Measurements from ENCODE around the gene ADAMTS17.

The ADAMTS17 gene

DNA sequence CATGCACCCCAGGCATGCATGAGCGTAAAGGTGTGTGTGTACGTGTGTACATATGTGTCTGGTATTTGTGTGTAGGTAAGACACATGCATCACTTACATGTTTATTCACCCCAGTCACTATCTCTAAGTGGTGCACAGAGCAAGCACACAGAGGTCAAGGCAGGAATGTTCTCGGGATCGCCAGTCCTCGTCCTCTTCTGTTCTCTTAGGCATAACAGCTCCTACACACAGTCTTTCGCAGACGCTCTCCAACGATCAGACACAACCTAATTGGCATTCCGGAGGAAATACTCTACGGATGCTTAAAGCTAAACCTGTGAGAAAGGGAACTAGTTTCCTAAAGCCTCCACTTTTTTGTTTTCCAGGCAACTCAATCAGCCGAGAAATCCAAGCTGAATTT, 95.9 kb downstream of the ADAMTS17 start:
- no peak overlapping the region for H3K4me3 ChIP-seq (replicated peaks; ENCODE audit: low read depth, low read length)
- no peak for DNase-seq (ENCODE audit: low read depth)
- TF ChIP-seq, protein P1, sequence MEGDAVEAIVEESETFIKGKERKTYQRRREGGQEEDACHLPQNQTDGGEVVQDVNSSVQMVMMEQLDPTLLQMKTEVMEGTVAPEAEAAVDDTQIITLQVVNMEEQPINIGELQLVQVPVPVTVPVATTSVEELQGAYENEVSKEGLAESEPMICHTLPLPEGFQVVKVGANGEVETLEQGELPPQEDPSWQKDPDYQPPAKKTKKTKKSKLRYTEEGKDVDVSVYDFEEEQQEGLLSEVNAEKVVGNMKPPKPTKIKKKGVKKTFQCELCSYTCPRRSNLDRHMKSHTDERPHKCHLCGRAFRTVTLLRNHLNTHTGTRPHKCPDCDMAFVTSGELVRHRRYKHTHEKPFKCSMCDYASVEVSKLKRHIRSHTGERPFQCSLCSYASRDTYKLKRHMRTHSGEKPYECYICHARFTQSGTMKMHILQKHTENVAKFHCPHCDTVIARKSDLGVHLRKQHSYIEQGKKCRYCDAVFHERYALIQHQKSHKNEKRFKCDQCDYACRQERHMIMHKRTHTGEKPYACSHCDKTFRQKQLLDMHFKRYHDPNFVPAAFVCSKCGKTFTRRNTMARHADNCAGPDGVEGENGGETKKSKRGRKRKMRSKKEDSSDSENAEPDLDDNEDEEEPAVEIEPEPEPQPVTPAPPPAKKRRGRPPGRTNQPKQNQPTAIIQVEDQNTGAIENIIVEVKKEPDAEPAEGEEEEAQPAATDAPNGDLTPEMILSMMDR (IDR thresholded peaks at IDR 0.05; ENCODE audit: low read length, missing control alignments): no peak

DNA sequence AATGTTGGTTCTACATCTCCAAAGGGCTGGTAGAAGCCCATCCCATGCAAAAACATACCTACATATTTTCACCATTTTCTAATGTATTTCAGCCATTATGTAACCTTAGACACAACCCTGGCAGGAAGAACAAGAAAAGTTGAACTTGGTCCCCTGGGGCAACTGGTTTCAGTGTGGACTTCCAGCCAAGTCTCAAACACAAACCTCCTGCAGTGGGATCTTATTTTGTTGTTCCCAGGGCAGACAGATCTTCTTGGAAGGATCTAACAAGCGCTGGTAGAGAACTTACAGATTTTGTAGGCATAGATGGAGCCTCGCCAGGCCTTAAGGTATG, 96.3 kb downstream of the ADAMTS17 start:
- no peak overlapping the region for H3K4me3 ChIP-seq (replicated peaks; ENCODE audit: low read depth, low read length)
- TF ChIP-seq, protein P1 (IDR thresholded peaks at IDR 0.05; ENCODE audit: low read length, missing control alignments): no peak
- DNase-seq (ENCODE audit: low read depth): no peak

DNA sequence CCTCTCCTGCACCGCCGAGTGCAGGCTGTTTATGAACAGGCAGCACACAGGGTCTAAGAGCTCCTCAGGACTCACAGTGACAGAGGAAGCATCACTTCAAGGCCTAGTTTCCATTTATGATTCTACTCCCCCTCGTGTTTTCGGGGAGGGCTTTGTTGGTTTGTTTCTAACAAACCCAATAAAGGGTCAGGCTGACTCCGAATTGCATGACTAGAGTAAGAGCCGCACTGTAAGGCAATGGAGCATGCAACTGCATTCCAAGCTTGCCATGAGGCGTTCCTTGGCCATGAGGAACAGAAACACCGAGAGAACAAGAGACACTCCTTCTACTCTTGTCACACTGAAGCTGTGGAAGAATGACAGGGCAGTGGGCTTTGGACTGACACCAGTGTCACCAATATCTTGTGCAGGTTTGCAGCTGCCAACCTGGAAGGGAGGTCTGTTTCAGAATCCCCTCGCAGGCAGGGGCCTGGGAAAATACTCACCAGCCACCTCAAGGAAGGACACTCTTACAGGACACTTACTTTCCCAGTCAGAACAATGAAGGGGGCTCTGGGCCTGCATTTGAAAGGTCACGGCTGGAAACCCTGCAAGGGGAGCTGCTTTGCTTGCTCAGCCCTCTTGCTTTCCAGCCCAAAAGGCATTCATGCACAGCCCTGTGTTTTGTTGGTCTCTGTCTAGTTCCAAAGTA, 96.8 kb downstream of the ADAMTS17 start:
- no peak for DNase-seq (ENCODE audit: low read depth)
- TF ChIP-seq, protein P1 (IDR thresholded peaks at IDR 0.05; ENCODE audit: low read length, missing control alignments): no peak
- H3K4me3 ChIP-seq (replicated peaks; ENCODE audit: low read depth, low read length): no peak overlapping the region

DNA sequence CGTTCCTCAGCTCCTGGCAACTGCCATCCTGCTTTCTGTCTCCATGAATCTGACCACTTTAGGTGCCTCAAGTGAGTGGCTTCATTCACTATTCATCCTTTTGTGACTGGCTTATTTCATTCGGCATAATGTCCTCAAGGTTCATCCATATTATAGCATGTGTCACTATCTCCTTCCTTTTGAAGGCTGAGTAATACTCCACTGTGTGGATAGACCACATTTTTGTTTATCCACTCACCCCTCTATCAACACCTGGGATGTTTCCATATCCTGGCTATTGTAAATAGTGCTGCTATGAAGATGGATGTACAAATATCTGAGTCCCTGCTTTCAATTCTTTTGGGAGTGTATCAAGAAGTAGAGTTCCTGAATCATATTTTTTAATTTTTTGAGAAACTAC, 98.8 kb downstream of the ADAMTS17 start:
- no peak for DNase-seq (ENCODE audit: low read depth)
- no peak overlapping the region for H3K4me3 ChIP-seq (replicated peaks; ENCODE audit: low read depth, low read length)
- TF ChIP-seq, protein P1 (IDR thresholded peaks at IDR 0.05; ENCODE audit: low read length, missing control alignments): no peak

DNA sequence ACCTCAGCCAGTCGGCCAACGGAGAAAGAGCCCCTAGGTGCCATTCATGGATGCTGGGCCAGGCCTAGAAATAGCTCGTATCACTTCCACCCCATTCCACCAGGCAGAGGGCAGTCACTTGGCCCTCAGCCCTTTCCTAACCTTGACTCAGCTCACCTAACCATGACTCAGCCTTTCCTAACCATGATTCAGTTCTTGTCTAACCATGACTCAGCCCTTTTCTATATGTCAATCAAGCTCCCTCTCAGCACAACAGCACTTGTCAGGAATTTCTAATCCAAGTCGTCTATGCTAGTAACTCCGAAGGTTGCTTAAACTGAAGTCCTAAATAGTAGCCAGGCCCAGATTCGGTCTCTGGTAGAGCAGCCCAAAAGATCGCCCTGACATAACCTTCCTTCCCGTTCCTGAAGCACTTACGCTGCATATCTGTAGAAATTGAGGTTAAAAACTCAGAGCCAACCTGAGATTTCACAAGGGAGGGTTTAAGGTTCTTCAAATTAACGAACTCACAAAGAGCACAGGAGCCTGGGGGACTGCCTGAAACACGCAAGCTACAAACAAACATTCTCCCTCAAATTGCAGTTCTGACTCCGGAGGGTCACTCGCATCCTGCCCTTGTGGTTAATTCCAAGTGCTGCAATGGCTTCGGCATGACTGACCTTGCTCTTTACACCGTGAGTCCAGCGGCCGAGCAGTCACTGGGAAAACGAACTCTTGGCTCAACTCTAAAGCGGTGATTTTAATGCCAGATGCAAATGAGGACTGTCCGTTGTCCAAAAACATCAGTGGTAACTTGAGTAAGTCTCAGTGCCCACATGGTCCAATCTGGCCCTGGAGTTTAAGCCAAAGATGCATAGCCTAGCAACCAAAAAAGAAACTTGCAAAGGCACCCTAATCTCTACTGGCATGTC, 99.9 kb downstream of the ADAMTS17 start:
- H3K4me3 ChIP-seq (replicated peaks; ENCODE audit: low read depth, low read length): no peak overlapping the region
- DNase-seq (ENCODE audit: low read depth): peak; percentile 81
- TF ChIP-seq, protein P1 (IDR thresholded peaks at IDR 0.05; ENCODE audit: low read length, missing control alignments): no peak

DNA sequence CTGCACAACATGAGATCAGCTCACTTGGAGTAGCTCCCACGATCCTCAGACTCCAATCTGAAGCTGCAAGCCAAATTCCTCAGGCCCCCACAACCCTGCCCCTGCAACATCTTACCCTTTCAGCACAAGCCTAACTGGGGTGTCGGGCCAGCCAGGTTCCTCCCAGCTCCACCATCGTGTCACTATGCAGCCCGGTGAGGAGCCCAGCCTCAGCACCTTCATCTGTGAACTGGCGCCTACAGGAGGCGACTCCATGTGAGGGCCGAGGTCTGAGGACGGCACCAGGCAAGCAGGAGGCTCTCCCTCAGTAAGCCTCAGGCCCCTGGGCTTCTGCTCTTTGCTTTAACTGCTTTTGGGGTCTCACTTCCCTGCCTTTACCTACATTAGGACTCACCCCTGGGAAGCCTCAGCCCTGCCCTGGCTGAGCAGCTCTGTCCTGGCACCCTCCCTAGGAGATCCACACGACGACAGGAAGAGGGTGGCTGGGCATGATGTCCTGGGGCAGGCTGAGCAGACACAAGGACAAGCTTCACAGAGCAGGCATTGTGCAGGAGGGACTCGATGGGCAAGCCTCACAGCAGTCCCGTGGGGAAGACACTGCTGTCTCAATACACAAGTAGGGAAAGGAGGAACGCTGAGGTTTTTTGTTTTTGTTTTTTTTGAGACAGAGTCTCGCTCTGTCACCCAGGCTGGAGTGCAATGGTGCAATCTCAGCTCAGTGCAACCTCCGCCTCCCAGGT, 104.6 kb downstream of the ADAMTS17 start:
- TF ChIP-seq, protein P1 (IDR thresholded peaks at IDR 0.05; ENCODE audit: low read length, missing control alignments): no peak
- DNase-seq (ENCODE audit: low read depth): no peak
- H3K4me3 ChIP-seq (replicated peaks; ENCODE audit: low read depth, low read length): no peak overlapping the region
